ENCODE results near the gene DCDC1.
A peak's percentile ranks its signal among the peaks of the same experiment; 100 is the strongest.

The DCDC1 gene

GRCh38 chr11:31369348-31370329 lies at the start of gene DCDC1, which contains the start of gene DNAJC24:
Gene DCDC1, minus strand, starts transcription at chr11:31369739. Its CDS starts 41,459 bp downstream, at chr11:31328280.
Gene DNAJC24, plus strand, starts transcription at chr11:31369860. Its CDS starts 889 bp downstream, at chr11:31370749.
- DNase-seq (ENCODE audit: low spot score) = peak; percentile 80

- DNase-seq (ENCODE audit: low spot score) = no peak
Measured at GRCh38 chr11:31419138-31419537, 49.6 kb upstream of the DCDC1 start.

- DNase-seq (ENCODE audit: low spot score) = no peak
Measured at GRCh38 chr11:31417816-31418215, 48.3 kb upstream of the DCDC1 start.

GRCh38 chr11:31417357-31417756 lies 47.8 kb upstream of the DCDC1 start:
- no peak for DNase-seq (ENCODE audit: low spot score)

- no peak for DNase-seq (ENCODE audit: low spot score)
Measured at GRCh38 chr11:31415435-31415834, 45.9 kb upstream of the DCDC1 start.

- DNase-seq (ENCODE audit: low spot score) = no peak
Measured at GRCh38 chr11:31414338-31414737, 44.8 kb upstream of the DCDC1 start.

GRCh38 chr11:31412946-31413345 lies 43.4 kb upstream of the DCDC1 start:
- DNase-seq (ENCODE audit: low spot score) = peak; percentile 11

- DNase-seq (ENCODE audit: low spot score) = no peak
Measured at GRCh38 chr11:31408201-31408600, 38.7 kb upstream of the DCDC1 start.

- no peak for DNase-seq (ENCODE audit: low spot score)
Measured at GRCh38 chr11:31404614-31405013, 35.1 kb upstream of the DCDC1 start.

GRCh38 chr11:31397239-31397834 lies 27.8 kb upstream of the DCDC1 start:
- peak; percentile 28 for DNase-seq (ENCODE audit: low spot score)

- no peak for DNase-seq (ENCODE audit: low spot score)
Measured at GRCh38 chr11:31387379-31387778, 17.8 kb upstream of the DCDC1 start.

- DNase-seq (ENCODE audit: low spot score) = no peak
Measured at GRCh38 chr11:31383116-31383515, 13.6 kb upstream of the DCDC1 start.

GRCh38 chr11:31375879-31376278 lies 6.3 kb upstream of the DCDC1 start:
- no peak for DNase-seq (ENCODE audit: low spot score)

- no peak for DNase-seq (ENCODE audit: low spot score)
Measured at GRCh38 chr11:31366795-31367194, 2.7 kb downstream of the DCDC1 start.

GRCh38 chr11:31361743-31362142 lies 7.8 kb downstream of the DCDC1 start:
- no peak for DNase-seq (ENCODE audit: low spot score)

GRCh38 chr11:31355817-31356216 lies 13.7 kb downstream of the DCDC1 start:
- DNase-seq (ENCODE audit: low spot score) = no peak

GRCh38 chr11:31355131-31355530 lies 14.4 kb downstream of the DCDC1 start:
- no peak for DNase-seq (ENCODE audit: low spot score)

- no peak for DNase-seq (ENCODE audit: low spot score)
Measured at GRCh38 chr11:31351168-31351567, 18.4 kb downstream of the DCDC1 start.

GRCh38 chr11:31340903-31341572 lies 28.5 kb downstream of the DCDC1 start:
- peak; percentile 27 for DNase-seq (ENCODE audit: low spot score)

GRCh38 chr11:31337806-31338205 lies 31.7 kb downstream of the DCDC1 start:
- DNase-seq (ENCODE audit: low spot score) = no peak

GRCh38 chr11:31328697-31329096 lies 40.8 kb downstream of the DCDC1 start:
- no peak for DNase-seq (ENCODE audit: low spot score)

GRCh38 chr11:31327417-31327816 lies 42.1 kb downstream of the DCDC1 start:
- no peak for DNase-seq (ENCODE audit: low spot score)

All from COLO829 (cell line).